Sigmoid colon (tissue), 4 donors: Measurements from ENCODE around the gene PA2G4.

Source experiments
- POLR2A ChIP-seq, 2 donors: fragments of 450-650 bp; IDR thresholded peaks; one replicate each; pipeline ENCODE4 v1.6.1; 2016; ENCODE audit warnings: antibody characterized with exemption in 2 of 2, mild to moderate bottlenecking in 2 of 2, moderate library complexity in 2 of 2
- POLR2AphosphoS5 ChIP-seq, 4 donors: sonication (generic); formaldehyde crosslinking; IDR thresholded peaks; one replicate each; pipeline ENCODE4 v1.6.1; 2017; ENCODE audit warnings: antibody characterized with exemption in 4 of 4
- TF ChIP-seq, protein P1 (sequence below), 4 experiments: fragments of 450-650 bp in 3 of 4; fragments of 200-600 bp in 1 of 4; IDR thresholded peaks; one replicate each; pipeline ENCODE4 v1.5.1; 2016 to 2019; ENCODE audit warnings: antibody characterized with exemption in 4 of 4, mild to moderate bottlenecking in 3 of 4, moderate library complexity in 2 of 4

- TF ChIP-seq, protein P1, sequence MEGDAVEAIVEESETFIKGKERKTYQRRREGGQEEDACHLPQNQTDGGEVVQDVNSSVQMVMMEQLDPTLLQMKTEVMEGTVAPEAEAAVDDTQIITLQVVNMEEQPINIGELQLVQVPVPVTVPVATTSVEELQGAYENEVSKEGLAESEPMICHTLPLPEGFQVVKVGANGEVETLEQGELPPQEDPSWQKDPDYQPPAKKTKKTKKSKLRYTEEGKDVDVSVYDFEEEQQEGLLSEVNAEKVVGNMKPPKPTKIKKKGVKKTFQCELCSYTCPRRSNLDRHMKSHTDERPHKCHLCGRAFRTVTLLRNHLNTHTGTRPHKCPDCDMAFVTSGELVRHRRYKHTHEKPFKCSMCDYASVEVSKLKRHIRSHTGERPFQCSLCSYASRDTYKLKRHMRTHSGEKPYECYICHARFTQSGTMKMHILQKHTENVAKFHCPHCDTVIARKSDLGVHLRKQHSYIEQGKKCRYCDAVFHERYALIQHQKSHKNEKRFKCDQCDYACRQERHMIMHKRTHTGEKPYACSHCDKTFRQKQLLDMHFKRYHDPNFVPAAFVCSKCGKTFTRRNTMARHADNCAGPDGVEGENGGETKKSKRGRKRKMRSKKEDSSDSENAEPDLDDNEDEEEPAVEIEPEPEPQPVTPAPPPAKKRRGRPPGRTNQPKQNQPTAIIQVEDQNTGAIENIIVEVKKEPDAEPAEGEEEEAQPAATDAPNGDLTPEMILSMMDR (IDR thresholded peaks at IDR 0.05) = no peak
- TF ChIP-seq POLR2A (IDR thresholded peaks at IDR 0.05) (no peak), POLR2AphosphoS5 (IDR thresholded peaks at IDR 0.05) (no peak)
Observed at GRCh38 chr12:56126732-56127239, 22.4 kb downstream of the PA2G4 start.
